Esophagus muscularis mucosa (tissue), 4 donors: Measurements from ENCODE around the gene ROPN1L.

Experiments
- EP300 ChIP-seq: sonication (generic); formaldehyde crosslinking; IDR thresholded peaks from one replicate; pipeline ENCODE4 v1.6.1; 2017; ENCODE audit warnings: antibody characterized with exemption
- POLR2A ChIP-seq: fragments of 450-650 bp; IDR thresholded peaks from one replicate; pipeline ENCODE4 v1.6.1; 2017; ENCODE audit warnings: antibody characterized with exemption, moderate library complexity, mild to moderate bottlenecking, low read depth
- POLR2AphosphoS5 ChIP-seq, 2 donors: sonication (generic); formaldehyde crosslinking; IDR thresholded peaks; one replicate each; pipeline ENCODE4 v1.6.1; 2017; ENCODE audit warnings: antibody characterized with exemption in 2 of 2
- TF ChIP-seq, protein P1 (sequence below), 3 experiments: fragments of 200-600 bp in 2 of 3; fragments of 450-650 bp in 1 of 3; sonication (generic) in 2 of 3; IDR thresholded peaks; one replicate each; pipeline ENCODE4 v1.5.1; 2017 to 2019; ENCODE audit warnings: antibody characterized with exemption in 3 of 3, mild to moderate bottlenecking in 2 of 3, moderate library complexity in 1 of 3

DNA sequence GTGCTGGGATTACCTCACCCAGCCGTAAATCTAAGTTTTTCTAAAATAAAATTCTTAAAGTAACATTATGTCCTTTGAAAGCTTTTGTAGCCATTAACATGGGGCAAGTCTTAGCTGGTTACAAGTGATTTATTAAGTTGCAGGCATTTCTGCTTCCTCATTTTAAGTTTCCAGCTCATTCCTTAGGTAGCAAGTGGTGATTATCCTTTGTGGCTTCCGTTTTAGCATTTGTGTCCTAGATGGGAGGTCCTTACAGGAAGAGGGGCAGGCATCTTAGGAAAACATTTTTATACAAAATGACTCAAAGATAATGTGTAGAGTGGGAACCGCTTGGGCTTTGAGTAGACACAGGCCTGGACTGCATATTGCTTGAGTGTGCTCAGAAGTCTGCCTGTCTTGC is 35.0 kb upstream of the ROPN1L start:
- TF ChIP-seq, protein P1, sequence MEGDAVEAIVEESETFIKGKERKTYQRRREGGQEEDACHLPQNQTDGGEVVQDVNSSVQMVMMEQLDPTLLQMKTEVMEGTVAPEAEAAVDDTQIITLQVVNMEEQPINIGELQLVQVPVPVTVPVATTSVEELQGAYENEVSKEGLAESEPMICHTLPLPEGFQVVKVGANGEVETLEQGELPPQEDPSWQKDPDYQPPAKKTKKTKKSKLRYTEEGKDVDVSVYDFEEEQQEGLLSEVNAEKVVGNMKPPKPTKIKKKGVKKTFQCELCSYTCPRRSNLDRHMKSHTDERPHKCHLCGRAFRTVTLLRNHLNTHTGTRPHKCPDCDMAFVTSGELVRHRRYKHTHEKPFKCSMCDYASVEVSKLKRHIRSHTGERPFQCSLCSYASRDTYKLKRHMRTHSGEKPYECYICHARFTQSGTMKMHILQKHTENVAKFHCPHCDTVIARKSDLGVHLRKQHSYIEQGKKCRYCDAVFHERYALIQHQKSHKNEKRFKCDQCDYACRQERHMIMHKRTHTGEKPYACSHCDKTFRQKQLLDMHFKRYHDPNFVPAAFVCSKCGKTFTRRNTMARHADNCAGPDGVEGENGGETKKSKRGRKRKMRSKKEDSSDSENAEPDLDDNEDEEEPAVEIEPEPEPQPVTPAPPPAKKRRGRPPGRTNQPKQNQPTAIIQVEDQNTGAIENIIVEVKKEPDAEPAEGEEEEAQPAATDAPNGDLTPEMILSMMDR (IDR thresholded peaks at IDR 0.05), result no peak
- no peak for TF ChIP-seq POLR2A
- no peak for TF ChIP-seq POLR2AphosphoS5 (IDR thresholded peaks at IDR 0.05)
- no peak for TF ChIP-seq EP300
